HUDEP-2 (cell line): Measurements from ENCODE around the gene RANGRF.
A peak's percentile ranks its signal among the peaks of the same experiment; 100 is the strongest.
"Not testable (repeated sequence)": the region's sequence is repeated elsewhere in the genome, so short reads cannot be mapped to it uniquely, and the experiment has no call there.

ENCODE experiments used
- DNase-seq, 76 experiments: peaks; one replicate each; lab custom pipeline; 2025; ENCODE audit not compliant: unreplicated experiment in 76 of 76; lab: John Stamatoyannopoulos, UW

RANGRF gene

DNA sequence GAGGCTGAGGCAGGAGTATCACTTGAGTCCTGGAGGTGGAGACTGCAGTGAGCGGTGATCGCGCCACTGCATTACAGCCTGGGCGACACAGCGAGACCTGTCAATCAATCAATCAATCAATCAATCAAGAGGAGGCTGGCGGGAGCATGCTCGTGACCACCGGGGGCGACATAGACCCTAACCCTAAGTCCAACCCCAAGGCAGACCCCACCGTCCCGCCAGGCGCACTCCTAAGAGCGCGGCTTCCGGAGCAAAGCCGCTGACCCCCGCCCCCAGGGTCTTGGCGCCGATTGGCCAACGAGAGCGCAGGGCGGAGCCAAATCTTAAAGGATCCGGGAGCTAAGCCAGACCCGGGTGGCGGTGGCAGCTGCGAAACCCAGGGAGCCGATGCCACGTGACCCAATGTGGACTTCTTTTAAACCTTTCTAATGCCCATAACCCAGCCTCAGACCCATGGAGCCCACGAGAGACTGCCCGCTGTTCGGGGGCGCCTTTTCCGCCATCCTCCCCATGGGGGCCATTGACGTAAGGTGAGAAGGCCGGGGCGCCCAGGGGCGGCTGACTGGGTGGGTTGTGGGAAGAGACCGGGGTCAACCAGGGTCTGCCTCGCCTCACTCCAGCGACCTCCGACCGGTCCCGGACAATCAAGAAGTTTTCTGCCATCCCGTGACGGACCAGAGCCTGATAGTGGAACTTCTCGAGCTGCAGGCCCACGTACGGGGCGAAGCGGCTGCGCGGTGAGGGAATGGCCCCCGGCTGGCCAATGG, at the start of gene RANGRF:
Gene RANGRF (plus strand): TSS at position 335 of the 767 bp plus-strand sequence. CDS start 119 bp downstream, at position 454.
- DNase-seq = peak in 74 of 76 experiments; percentile 30 to 89 (median 75)

- peak in 4 of 76 experiments; percentile 2 to 10 (median 6) for DNase-seq
Observed at GRCh38 chr17:8243827-8244226, 44.6 kb upstream of the RANGRF start.

DNA sequence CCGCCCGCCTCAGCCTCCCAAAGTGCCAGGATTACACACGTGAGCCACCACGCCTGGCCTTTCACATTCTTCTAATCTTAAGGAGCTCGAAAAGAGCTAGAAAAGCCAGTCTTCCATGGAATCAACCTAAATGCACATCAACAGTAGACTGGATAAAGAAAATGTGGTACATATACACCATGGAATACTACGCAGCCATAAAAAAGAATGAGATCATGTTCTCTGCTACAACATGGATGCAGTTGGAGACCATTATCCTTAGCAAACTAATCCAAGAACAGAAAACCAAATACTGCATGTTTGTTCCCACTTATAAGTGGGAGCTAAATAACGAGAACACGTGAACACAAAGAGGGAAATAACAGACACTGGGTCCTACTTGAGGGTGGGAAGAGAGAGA, 43.7 kb upstream of the RANGRF start:
- DNase-seq = no peak

- DNase-seq = peak in 75 of 76 experiments; percentile 48 to 95 (median 87)
Observed at GRCh38 chr17:8248751-8249607, 39.5 kb upstream of the RANGRF start, which contains the start of gene PFAS. PFAS (plus strand) TSS chr17:8249289; CDS start chr17:8253938, 4,649 bp downstream.

DNA sequence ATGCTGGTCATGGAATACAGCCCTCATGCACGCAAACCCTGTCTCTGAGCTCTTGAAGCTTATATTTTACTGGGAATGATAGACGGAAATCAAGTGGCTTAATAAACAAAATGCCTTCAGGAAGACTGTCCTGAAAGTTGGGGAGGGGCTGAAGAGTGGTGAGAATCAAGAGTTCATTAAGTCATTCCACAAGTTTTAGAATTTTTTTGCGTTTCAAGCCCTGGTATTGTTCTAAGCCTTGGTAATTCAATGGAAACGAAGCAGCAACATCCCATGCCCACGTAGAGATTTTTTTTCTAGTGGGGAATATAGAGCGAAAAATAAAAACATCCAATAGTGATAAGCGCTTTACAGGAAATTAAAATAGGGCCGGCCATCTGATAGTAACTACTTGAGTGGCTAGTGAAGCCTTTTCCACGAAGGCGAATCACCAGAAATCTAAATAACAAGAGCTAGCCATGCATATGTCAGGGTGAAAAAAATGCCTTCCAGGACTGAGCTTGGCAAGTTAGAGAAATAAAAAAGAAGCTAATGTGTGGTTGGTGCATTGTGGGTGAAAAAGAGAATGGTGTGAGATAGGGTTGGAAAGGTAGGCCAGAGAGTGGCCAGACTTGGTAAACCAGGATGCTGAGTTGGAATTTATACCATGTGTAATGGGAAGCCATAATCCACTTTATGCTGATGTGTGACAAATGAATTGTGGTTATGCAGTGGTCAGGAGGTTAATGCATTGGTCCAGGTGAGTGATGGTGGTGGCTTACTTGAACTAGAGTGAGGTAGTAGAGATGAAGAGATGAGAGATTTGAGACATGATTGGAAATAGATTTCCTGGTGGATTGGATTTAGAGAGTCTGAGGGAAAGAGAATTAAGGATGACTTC, 38.6 kb upstream of the RANGRF start:
- DNase-seq = peak in 7 of 76 experiments; percentile 13 to 27 (median 20)

DNA sequence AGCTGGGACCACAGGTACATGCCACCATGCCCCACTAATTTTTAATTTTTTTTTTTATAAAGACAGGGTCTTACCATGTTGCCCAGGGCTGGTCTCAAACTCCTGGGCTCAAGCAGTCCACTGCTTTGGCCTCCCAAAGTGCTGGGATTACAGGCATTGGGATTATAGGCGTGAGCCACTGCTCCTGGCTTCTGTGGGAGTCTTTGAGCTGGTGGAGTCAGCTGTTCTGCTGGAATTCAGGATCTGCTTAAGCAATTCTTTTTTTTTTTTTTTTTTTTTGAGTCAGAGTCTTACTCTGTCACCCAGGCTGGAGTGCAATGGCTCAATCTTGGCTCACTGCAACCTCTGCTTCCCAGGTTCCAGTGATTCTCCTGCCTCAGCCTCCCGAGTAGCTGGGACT, 37.1 kb upstream of the RANGRF start:
- not testable (repeated sequence) for DNase-seq

- peak in 2 of 76 experiments; percentile 12 to 30 for DNase-seq
Observed at GRCh38 chr17:8253801-8254200, 34.7 kb upstream of the RANGRF start.

DNA sequence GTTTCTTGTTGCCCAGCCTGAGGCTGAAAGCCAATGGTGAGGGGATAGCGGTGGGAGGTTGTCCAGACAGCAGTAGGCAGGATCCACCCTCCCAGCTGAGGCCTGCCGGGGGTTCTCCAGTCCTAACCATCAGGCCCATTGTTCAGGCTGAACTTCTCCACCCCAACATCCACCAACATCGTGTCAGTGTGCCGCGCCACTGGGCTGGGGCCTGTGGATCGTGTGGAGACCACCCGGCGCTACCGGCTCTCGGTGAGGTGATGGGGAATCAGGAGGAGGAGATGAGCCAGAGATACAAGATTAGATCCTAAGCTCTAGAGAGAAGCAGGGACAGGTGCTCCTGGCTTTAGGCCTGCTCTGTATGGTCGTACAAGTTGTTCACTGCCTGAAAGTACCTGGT, 33.6 kb upstream of the RANGRF start:
- no peak for DNase-seq

DNA sequence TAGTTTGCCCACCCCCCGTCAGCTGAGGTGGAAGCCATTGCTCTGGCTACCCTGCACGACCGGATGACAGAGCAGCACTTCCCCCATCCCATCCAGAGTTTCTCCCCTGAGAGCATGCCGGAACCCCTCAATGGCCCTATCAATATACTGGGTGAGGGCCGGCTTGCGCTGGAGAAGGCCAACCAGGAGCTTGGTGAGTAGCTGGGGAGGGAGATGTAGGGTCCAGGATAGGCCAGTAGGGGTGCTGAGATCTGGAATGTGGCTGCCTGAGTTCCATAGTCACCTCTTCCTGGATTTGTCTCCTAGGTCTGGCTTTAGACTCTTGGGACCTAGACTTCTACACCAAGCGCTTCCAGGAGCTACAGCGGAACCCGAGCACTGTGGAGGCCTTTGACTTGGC, 33.0 kb upstream of the RANGRF start:
- no peak for DNase-seq

DNA sequence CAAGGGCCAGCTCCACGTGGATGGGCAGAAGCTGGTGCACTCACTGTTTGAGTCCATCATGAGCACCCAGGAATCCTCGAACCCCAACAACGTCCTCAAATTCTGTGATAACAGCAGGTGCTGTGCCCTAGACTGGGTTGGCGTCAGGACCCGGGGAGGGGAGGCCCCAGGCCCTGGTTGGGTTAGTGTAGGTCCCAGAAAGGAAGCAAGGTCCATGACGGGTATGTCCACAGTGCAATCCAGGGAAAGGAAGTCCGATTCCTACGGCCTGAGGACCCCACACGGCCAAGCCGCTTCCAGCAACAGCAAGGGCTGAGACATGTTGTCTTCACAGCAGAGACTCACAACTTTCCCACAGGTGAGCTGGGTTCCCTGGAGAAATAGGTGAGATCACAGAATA, 32.2 kb upstream of the RANGRF start:
- no peak for DNase-seq

DNA sequence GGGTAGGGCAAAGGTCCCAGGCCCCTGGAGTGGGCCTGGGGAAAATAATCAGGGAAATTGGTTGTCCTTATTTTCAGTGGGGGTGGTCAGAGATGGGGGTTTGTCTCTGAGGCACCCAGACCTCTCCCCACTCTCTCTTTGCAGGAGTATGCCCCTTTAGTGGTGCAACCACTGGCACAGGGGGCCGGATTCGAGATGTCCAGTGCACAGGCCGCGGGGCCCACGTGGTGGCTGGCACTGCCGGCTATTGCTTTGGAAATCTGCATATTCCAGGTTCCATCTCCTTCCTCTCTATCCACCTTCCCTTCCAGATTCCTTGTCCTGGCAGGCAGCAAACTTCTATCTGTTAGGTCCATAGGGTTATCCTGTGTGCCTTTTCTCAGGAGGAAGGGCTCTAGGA, 31.8 kb upstream of the RANGRF start:
- no peak for DNase-seq

DNA sequence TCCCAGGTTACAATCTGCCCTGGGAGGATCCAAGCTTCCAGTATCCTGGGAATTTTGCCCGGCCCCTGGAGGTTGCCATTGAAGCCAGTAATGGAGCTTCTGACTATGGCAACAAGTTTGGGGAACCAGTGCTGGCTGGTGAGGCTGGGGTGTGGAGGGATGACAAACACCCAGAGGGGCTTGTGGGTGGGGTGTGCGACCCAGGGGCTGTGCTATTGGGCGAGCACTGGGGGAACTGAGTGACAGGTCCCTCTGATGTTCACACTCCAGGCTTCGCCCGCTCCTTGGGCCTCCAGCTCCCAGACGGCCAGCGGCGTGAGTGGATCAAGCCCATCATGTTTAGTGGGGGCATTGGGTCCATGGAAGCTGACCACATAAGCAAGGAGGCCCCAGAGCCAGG, 30.7 kb upstream of the RANGRF start:
- no peak for DNase-seq

GRCh38 chr17:8264320-8264719, 24.1 kb upstream of the RANGRF start:
- DNase-seq = no peak

- DNase-seq = no peak
Observed at GRCh38 chr17:8264836-8265542, 23.5 kb upstream of the RANGRF start.

DNA sequence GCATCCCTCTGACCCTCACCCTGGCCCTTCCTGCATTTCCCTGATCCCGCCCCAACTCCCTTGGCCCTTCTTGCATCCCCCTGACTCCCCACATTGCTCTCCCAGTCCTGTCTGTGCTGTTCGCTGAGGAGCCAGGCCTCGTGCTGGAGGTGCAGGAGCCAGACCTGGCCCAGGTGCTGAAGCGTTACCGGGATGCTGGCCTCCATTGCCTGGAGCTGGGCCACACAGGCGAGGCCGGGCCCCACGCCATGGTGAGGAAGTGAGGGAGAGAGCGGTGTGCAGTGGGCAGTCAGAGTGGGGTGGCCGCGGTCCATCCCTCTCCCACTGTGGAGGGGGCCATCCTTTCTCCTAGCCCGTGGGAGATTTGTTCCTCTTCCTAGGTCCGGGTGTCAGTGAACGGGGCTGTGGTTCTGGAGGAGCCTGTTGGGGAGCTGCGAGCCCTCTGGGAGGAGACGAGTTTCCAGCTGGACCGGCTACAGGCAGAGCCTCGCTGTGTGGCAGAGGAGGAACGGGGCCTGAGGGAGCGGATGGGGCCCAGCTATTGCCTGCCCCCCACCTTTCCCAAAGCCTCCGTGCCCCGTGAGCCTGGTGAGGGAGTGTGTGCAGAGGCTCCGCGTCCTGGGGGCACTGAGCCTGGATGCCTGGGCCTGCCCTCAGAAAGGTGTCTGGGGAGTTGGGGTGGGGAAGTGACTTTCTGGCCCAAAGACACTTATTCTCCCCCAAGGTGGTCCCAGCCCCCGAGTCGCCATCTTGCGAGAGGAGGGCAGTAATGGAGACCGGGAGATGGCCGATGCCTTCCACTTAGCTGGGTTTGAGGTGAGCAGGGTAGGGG, 21.6 kb upstream of the RANGRF start:
- DNase-seq = no peak

GRCh38 chr17:8267480-8268147, 20.9 kb upstream of the RANGRF start:
- DNase-seq = no peak

- DNase-seq = no peak
Observed at GRCh38 chr17:8268550-8269298, 19.7 kb upstream of the RANGRF start.

DNA sequence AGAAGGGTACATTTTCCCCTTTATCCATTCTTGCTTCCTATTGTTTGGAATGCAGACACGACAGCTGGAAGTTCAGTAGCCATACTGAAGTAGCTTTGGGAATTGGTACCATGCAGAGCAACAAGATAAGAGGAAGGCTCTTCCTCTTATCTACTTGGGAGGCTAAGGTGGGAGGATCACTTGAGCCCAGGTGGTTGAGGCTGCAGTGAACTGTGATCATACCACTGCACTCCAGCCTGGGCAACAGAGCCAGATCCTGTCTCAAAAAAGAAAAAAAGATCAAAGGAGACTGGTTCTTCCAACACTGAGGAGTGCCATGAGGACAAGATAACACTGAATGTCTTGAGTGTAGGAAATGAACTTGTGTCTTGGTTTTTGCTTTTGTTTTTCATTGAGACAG, 16.0 kb upstream of the RANGRF start:
- no peak for DNase-seq
